ENCODE measurements around the gene DCLK1.

DNA sequence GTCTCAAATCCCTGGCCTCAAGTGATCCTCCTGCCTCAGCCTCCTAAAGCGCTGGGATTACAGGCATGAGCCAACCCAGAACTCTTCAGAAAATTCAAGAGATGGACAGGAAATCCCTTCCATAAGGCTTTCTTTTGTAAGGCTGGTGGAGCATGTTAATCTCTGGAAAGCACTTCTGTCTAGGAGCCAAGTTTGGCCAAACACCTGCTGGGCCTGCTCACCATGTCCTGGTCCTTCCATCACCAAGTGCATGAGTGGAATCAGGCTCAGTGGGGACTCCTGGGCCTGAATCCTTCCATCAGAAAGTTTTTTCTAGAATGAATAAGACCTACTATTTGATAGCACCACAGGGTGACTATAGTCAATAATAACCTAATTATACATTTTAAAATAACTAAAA, 148.0 kb downstream of the DCLK1 start:
- TF ChIP-seq, protein P1, sequence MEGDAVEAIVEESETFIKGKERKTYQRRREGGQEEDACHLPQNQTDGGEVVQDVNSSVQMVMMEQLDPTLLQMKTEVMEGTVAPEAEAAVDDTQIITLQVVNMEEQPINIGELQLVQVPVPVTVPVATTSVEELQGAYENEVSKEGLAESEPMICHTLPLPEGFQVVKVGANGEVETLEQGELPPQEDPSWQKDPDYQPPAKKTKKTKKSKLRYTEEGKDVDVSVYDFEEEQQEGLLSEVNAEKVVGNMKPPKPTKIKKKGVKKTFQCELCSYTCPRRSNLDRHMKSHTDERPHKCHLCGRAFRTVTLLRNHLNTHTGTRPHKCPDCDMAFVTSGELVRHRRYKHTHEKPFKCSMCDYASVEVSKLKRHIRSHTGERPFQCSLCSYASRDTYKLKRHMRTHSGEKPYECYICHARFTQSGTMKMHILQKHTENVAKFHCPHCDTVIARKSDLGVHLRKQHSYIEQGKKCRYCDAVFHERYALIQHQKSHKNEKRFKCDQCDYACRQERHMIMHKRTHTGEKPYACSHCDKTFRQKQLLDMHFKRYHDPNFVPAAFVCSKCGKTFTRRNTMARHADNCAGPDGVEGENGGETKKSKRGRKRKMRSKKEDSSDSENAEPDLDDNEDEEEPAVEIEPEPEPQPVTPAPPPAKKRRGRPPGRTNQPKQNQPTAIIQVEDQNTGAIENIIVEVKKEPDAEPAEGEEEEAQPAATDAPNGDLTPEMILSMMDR (conservative IDR thresholded peaks at IDR 0.05 in 1 of 2, IDR thresholded peaks at IDR 0.05 in 1 of 2; ENCODE audit: extremely low read depth in 1 of 2, insufficient read depth in 1 of 2, low read depth in 1 of 2, low read length in 2 of 2), result no peak
- no peak for TF ChIP-seq EZH2 (IDR thresholded peaks at IDR 0.05; ENCODE audit: borderline replicate concordance, low read length)
